AG04449 (cell line): ENCODE results near the gene BRS3.

Experiments
- CTCF ChIA-PET: fragments of 350-600 bp; formaldehyde crosslinking; extraction: SDS; loops from one replicate; lab custom pipeline; 2021; ENCODE audit warnings: antibody characterized with exemption; lab: Yijun Ruan, JAX
- POLR2A ChIA-PET: fragments of 400-600, 350-600 bp; formaldehyde crosslinking; extraction: SDS; loops from one replicate; lab custom pipeline; 2020; ENCODE audit warnings: antibody characterized with exemption, inconsistent platforms; lab: Yijun Ruan, JAX
- DNase-seq: peaks from one replicate; pipeline ENCODE4 v3.0.0-alpha.2; 2010; ENCODE audit warnings: low read depth, low spot score
- H3K4me3 ChIP-seq: 2 replicates; pipeline ENCODE4 v1.5.1; 2011; ENCODE audit warnings: low read depth, mild to moderate bottlenecking, control low read depth, low read length
- CTCF ChIP-seq: IDR thresholded peaks from one replicate; pipeline ENCODE4 v1.5.1; 2011; ENCODE audit warnings: mild to moderate bottlenecking, moderate library complexity, low read length, control low read depth, inconsistent platforms; ENCODE audit not compliant: insufficient read depth; ENCODE audit errors: missing control alignments

Gene BRS3

GRCh38 chrX:136528645-136529315 lies 41.0 kb downstream of the BRS3 start:
- H3K4me3 ChIP-seq: no peak overlapping the region
- ChIA-PET POLR2A (no interaction called here), CTCF (no interaction called here)
- TF ChIP-seq CTCF: no peak
- no peak for DNase-seq

- CTCF ChIA-PET: no interaction called here
- H3K4me3 ChIP-seq: no peak overlapping the region
- POLR2A ChIA-PET: no interaction called here
- TF ChIP-seq CTCF: no peak
- no peak for DNase-seq
Observed at GRCh38 chrX:136529795-136530194, 42.0 kb downstream of the BRS3 start.

- TF ChIP-seq CTCF: no peak
- no peak for DNase-seq
- POLR2A ChIA-PET: no interaction called here
- H3K4me3 ChIP-seq: no peak within 1 kb of the TSS
- CTCF ChIA-PET: no interaction called here
Observed at GRCh38 chrX:136531951-136532350, 44.2 kb downstream of the BRS3 start, which contains the start of gene VGLL1. Gene VGLL1 (plus strand): TSS chrX:136532215. CDS start chrX:136536021, 3,806 bp downstream.

GRCh38 chrX:136534131-136534530 lies 46.4 kb downstream of the BRS3 start:
- POLR2A ChIA-PET: no interaction called here
- no peak for TF ChIP-seq CTCF

GRCh38 chrX:136538811-136539210 lies 51.1 kb downstream of the BRS3 start:
- no peak overlapping the region for H3K4me3 ChIP-seq
- ChIA-PET CTCF (no interaction called here), POLR2A (no interaction called here)
- TF ChIP-seq CTCF: no peak
- no peak for DNase-seq

More at GRCh38 chrX:136534131-136534530, 46.4 kb downstream of the BRS3 start:
- DNase-seq: no peak
- CTCF ChIA-PET: no interaction called here
- no peak overlapping the region for H3K4me3 ChIP-seq

GRCh38 chrX:136540226-136540625 lies 52.5 kb downstream of the BRS3 start:
- H3K4me3 ChIP-seq: no peak overlapping the region
- no peak for TF ChIP-seq CTCF
- DNase-seq: no peak
- POLR2A ChIA-PET: no interaction called here
- CTCF ChIA-PET: no interaction called here
